Measurements from ENCODE around the gene ATRN.

DNA sequence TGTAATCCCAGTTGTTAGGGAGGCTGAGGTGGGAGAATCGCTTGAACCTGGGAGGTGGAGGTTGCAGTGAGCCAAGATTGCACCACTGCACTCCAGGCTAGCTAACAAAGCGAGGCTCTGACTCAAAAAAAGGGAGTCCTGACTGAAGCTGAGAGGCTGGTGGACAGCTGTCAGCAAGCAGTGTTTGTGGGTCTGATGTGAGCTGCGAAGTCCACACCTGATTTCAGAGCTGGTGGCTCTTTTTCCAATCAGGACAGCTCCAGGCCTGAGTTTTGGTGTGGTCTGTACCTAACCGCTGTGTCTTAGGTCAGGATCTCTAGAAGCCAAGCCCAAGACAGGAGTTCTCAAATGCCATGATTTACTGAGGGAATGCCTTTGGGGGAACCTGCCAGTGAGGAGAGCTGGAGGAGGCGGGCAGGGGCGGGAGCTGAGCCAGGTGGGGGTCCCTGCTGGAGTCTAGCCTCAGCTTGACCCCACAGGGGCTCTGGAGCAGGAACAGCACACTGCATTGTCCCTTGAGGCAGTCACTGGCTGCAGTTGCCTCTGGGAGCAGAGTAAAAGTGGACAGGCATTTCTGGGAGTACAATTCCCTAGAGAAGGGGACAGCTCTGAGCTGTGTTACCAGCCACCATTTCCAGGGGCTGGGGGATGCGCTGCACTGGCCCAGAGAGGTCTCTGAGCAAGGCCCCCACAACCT is 187.3 kb downstream of the ATRN start:
- TF ChIP-seq, protein P1, sequence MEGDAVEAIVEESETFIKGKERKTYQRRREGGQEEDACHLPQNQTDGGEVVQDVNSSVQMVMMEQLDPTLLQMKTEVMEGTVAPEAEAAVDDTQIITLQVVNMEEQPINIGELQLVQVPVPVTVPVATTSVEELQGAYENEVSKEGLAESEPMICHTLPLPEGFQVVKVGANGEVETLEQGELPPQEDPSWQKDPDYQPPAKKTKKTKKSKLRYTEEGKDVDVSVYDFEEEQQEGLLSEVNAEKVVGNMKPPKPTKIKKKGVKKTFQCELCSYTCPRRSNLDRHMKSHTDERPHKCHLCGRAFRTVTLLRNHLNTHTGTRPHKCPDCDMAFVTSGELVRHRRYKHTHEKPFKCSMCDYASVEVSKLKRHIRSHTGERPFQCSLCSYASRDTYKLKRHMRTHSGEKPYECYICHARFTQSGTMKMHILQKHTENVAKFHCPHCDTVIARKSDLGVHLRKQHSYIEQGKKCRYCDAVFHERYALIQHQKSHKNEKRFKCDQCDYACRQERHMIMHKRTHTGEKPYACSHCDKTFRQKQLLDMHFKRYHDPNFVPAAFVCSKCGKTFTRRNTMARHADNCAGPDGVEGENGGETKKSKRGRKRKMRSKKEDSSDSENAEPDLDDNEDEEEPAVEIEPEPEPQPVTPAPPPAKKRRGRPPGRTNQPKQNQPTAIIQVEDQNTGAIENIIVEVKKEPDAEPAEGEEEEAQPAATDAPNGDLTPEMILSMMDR (IDR thresholded peaks at IDR 0.05 in 4 of 5, conservative IDR thresholded peaks at IDR 0.05 in 1 of 5): no peak
- no peak for TF ChIP-seq POLR2A (IDR thresholded peaks at IDR 0.05)
